Hypothalamus (tissue), 51 donors: Measurements from ENCODE around the gene SCAPER.
"Not testable (repeated sequence)": the region's sequence is repeated elsewhere in the genome, so short reads cannot be mapped to it uniquely, and the experiment has no call there.

Source experiments
- DNase-seq, 51 donors: peaks; one replicate each; lab custom pipeline; 2025; lab: John Stamatoyannopoulos, UW

The SCAPER gene

GRCh38 chr15:76864586-76864985 lies 40.6 kb downstream of the SCAPER start:
- DNase-seq = no peak

- DNase-seq = no peak
Observed at GRCh38 chr15:76863693-76864092, 41.4 kb downstream of the SCAPER start.

GRCh38 chr15:76863123-76863522 lies 42.0 kb downstream of the SCAPER start:
- DNase-seq = no peak

GRCh38 chr15:76861815-76862397 lies 43.2 kb downstream of the SCAPER start:
- DNase-seq = no peak

GRCh38 chr15:76860201-76860600 lies 44.9 kb downstream of the SCAPER start:
- DNase-seq = no peak

GRCh38 chr15:76850367-76850766 lies 54.8 kb downstream of the SCAPER start:
- not testable (repeated sequence) for DNase-seq

GRCh38 chr15:76846782-76847181 lies 58.4 kb downstream of the SCAPER start:
- no peak for DNase-seq

- DNase-seq = no peak
Observed at GRCh38 chr15:76844096-76844495, 61.0 kb downstream of the SCAPER start.

GRCh38 chr15:76843269-76843668 lies 61.9 kb downstream of the SCAPER start:
- DNase-seq = no peak

GRCh38 chr15:76840830-76841460 lies 64.2 kb downstream of the SCAPER start:
- DNase-seq = peak in 1 of 51 donors; percentile 12

GRCh38 chr15:76839173-76839572 lies 66.0 kb downstream of the SCAPER start:
- no peak for DNase-seq

- no peak for DNase-seq
Observed at GRCh38 chr15:76837474-76837873, 67.7 kb downstream of the SCAPER start.

- DNase-seq = no peak
Observed at GRCh38 chr15:76829939-76830338, 75.2 kb downstream of the SCAPER start.

- DNase-seq = no peak
Observed at GRCh38 chr15:76823890-76824289, 81.2 kb downstream of the SCAPER start.

- DNase-seq = no peak
Observed at GRCh38 chr15:76823303-76823702, 81.8 kb downstream of the SCAPER start.

- not testable (repeated sequence) for DNase-seq
Observed at GRCh38 chr15:76818926-76819325, 86.2 kb downstream of the SCAPER start.

GRCh38 chr15:76815421-76815820 lies 89.7 kb downstream of the SCAPER start:
- no peak for DNase-seq

GRCh38 chr15:76812381-76812780 lies 92.8 kb downstream of the SCAPER start:
- no peak for DNase-seq

GRCh38 chr15:76809412-76810103 lies 95.6 kb downstream of the SCAPER start:
- DNase-seq = no peak

GRCh38 chr15:76803049-76803571 lies 102.0 kb downstream of the SCAPER start:
- no peak for DNase-seq

GRCh38 chr15:76802411-76802810 lies 102.7 kb downstream of the SCAPER start:
- no peak for DNase-seq

GRCh38 chr15:76799760-76800159 lies 105.4 kb downstream of the SCAPER start:
- no peak for DNase-seq
